ENCODE results near the gene SULT4A1.

GRCh38 chr22:43885319-43885671 lies 23.0 kb upstream of the SULT4A1 start:
- no peak for TF ChIP-seq YY1 (IDR thresholded peaks at IDR 0.05; ENCODE audit: insufficient read depth, insufficient read length)
- no peak for TF ChIP-seq ZNF274 (IDR thresholded peaks at IDR 0.05; ENCODE audit: low read depth, low read length)
- no peak for TF ChIP-seq SUZ12 (IDR thresholded peaks at IDR 0.05; ENCODE audit: extremely low read depth, insufficient read depth, insufficient read length)

Data from NT2/D1 (cell line).